ENCODE data around the gene ZNF277. TPM values are rescaled to one million over a fixed set of nuclear protein-coding genes. Genes with fewer than 3 reads are reported as not detected.

The ZNF277 gene
- total RNA-seq: 59.7 and 76.0 TPM in 2 replicates

GRCh38 chr7:112206238-112206990 lies at the start of gene ZNF277, which contains the start of gene DOCK4:
TSS of gene ZNF277 (plus strand) at chr7:112206695. CDS start at chr7:112206717, 22 bp downstream.
TSS of gene DOCK4 (minus strand) at chr7:112206399. CDS start at chr7:112206138, 261 bp downstream.

Other genes with a start within 250 kb of the ZNF277 start
- 65.9 and 71.8 TPM in 2 replicates for gene DOCK4, start 296 bp upstream of the ZNF277 start, total RNA-seq
- gene IFRD1, start 243.8 kb downstream of the ZNF277 start, total RNA-seq: 38.8 and 41.8 TPM in 2 replicates